SH-SY5Y (cell line): ENCODE results near the gene VPS41.

Experiments used
- GATA2 ChIP-seq: IDR thresholded peaks from 2 replicates; pipeline ENCODE4 v1.6.1; 2011; ENCODE audit warnings: mild to moderate bottlenecking, low read depth, low read length
- GATA3 ChIP-seq: IDR thresholded peaks from 2 replicates; pipeline ENCODE4 v1.6.1; 2011; ENCODE audit warnings: low read depth, mild to moderate bottlenecking, low read length, moderate library complexity

DNA sequence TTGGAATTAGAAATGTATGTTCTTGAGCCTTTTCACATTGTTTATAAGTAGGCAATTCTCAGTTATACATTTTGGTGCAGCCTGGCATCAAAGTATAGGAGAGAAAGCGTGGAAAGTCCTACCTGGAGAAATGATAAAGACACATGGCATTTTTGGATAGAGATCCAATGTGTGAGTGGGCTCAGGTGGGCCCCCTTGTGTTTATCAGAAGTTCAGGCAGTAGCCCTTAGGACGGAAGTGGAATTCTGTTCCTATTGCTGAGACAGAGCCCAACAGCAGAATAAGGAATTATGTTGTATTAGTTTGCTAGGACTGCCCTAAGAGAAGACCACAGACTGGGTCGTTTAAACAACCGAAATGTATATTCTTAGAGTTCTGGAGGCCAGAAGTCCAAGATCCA lies 192.6 kb downstream of the VPS41 start:
- TF ChIP-seq GATA2 (no peak), GATA3 (no peak)
